WTC11 (cell line): Measurements from ENCODE around the gene PTPN2. TPM values are rescaled to one million over a fixed set of nuclear protein-coding genes. Genes with fewer than 3 reads are reported as not detected.
"Not testable (repeated sequence)": the region's sequence is repeated elsewhere in the genome, so short reads cannot be mapped to it uniquely, and the experiment has no call there.

ENCODE experiments used
- ATAC-seq: fragments of 200-7000 bp; cut with Tn5 transposase; 2 replicates; pipeline ENCODE4 v1.10.0; 2021; ENCODE audit warnings: mild to moderate bottlenecking, moderate library complexity
- CTCF ChIA-PET: fragments of 300-600 bp; sonication (Branson Sonifier 250); formaldehyde crosslinking; loops from one replicate; lab custom pipeline; 2021; ENCODE audit warnings: antibody characterized with exemption; lab: Charles Lee
- POLR2A ChIA-PET: fragments of 350-600 bp; sonication (Branson Sonifier 250); formaldehyde crosslinking; loops from one replicate; lab custom pipeline; 2021; ENCODE audit warnings: antibody characterized with exemption; lab: Charles Lee
- DNase-seq: peaks from one replicate; pipeline ENCODE4 v3.0.0; 2021; ENCODE audit warnings: low spot score
- H3K27ac Mint-ChIP-seq: 2 replicates; pipeline ENCODE4 v1.8.0; 2021; ENCODE audit warnings: mixed read lengths
- H3K27me3 Mint-ChIP-seq: 2 replicates; pipeline ENCODE4 v1.8.0; 2021; ENCODE audit warnings: low read depth, mild to moderate bottlenecking, moderate library complexity, mixed read lengths
- H3K36me3 Mint-ChIP-seq: 2 replicates; pipeline ENCODE4 v1.8.0; 2021; ENCODE audit warnings: mixed read lengths
- H3K4me1 Mint-ChIP-seq: 2 replicates; pipeline ENCODE4 v1.8.0; 2022; ENCODE audit warnings: mixed read lengths
- H3K4me3 Mint-ChIP-seq: 2 replicates; pipeline ENCODE4 v1.8.0; 2021; ENCODE audit warnings: mild to moderate bottlenecking, moderate library complexity, mixed read lengths
- H3K9me3 Mint-ChIP-seq: 2 replicates; pipeline ENCODE4 v1.8.0; 2021; ENCODE audit warnings: mixed read lengths
- AR ChIP-seq: fragments of 250-450 bp; sonication (Bioruptor Pico); IDR thresholded peaks from 2 replicates; pipeline ENCODE4 v1.9.0; 2021; ENCODE audit warnings: mild to moderate bottlenecking
- ATF3 ChIP-seq: sonication (generic); formaldehyde crosslinking; conservative IDR thresholded peaks from 2 replicates; pipeline ENCODE4 v1.8.1; 2022; ENCODE audit warnings: mild to moderate bottlenecking, missing genetic modification reagents
- ATF6 ChIP-seq: sonication (generic); formaldehyde crosslinking; IDR thresholded peaks from 2 replicates; pipeline ENCODE4 v1.8.1; 2023; ENCODE audit warnings: mild to moderate bottlenecking, missing genetic modification reagents
- CREM ChIP-seq: sonication (generic); formaldehyde crosslinking; IDR thresholded peaks from 2 replicates; pipeline ENCODE4 v1.8.1; 2022; ENCODE audit warnings: mild to moderate bottlenecking, missing genetic modification reagents, moderate library complexity
- FOXK1 ChIP-seq: sonication (generic); formaldehyde crosslinking; IDR thresholded peaks from 2 replicates; pipeline ENCODE4 v1.8.0; 2022; ENCODE audit warnings: mild to moderate bottlenecking, moderate library complexity, missing genetic modification reagents
- MAX ChIP-seq: sonication (generic); formaldehyde crosslinking; IDR thresholded peaks from 2 replicates; pipeline ENCODE4 v1.8.0; 2022; ENCODE audit warnings: mild to moderate bottlenecking, missing genetic modification reagents
- MLX ChIP-seq: sonication (generic); formaldehyde crosslinking; IDR thresholded peaks from 2 replicates; pipeline ENCODE4 v1.8.1; 2023; ENCODE audit warnings: mild to moderate bottlenecking, missing genetic modification reagents, moderate library complexity
- MXD4 ChIP-seq: fragments of 250-450 bp; sonication (Bioruptor Pico); IDR thresholded peaks from 2 replicates; pipeline ENCODE4 v1.8.0; 2021; ENCODE audit warnings: mild to moderate bottlenecking, moderate library complexity, borderline replicate concordance
- NFE2L1 ChIP-seq: sonication (generic); formaldehyde crosslinking; IDR thresholded peaks from 2 replicates; pipeline ENCODE4 v1.8.1; 2023; ENCODE audit warnings: missing genetic modification reagents
- NFYB ChIP-seq: sonication (generic); formaldehyde crosslinking; conservative IDR thresholded peaks from 2 replicates; pipeline ENCODE4 v1.8.0; 2022; ENCODE audit warnings: low read depth, missing genetic modification reagents
- NR1H2 ChIP-seq: sonication (generic); formaldehyde crosslinking; IDR thresholded peaks from 2 replicates; pipeline ENCODE4 v1.9.0; 2021; ENCODE audit warnings: mild to moderate bottlenecking, moderate library complexity, missing genetic modification reagents
- NR2C2 ChIP-seq: sonication (generic); formaldehyde crosslinking; IDR thresholded peaks from 2 replicates; pipeline ENCODE4 v1.8.0; 2022; ENCODE audit warnings: mild to moderate bottlenecking, missing genetic modification reagents
- NR3C1 ChIP-seq: sonication (generic); formaldehyde crosslinking; conservative IDR thresholded peaks from 2 replicates; pipeline ENCODE4 v1.8.1; 2023; ENCODE audit warnings: low read depth, mild to moderate bottlenecking, missing genetic modification reagents
- STAT6 ChIP-seq: sonication (generic); formaldehyde crosslinking; conservative IDR thresholded peaks from 2 replicates; pipeline ENCODE4 v1.8.1; 2023; ENCODE audit warnings: mild to moderate bottlenecking, low read depth, missing genetic modification reagents, moderate library complexity
- ZNF121 ChIP-seq: sonication (generic); formaldehyde crosslinking; IDR thresholded peaks from 2 replicates; pipeline ENCODE4 v1.8.0; 2023; ENCODE audit warnings: missing genetic modification reagents
- ZNF317 ChIP-seq: sonication (generic); formaldehyde crosslinking; IDR thresholded peaks from 2 replicates; pipeline ENCODE4 v1.8.1; 2023; ENCODE audit warnings: low read depth, mild to moderate bottlenecking, moderate library complexity, missing genetic modification reagents, borderline replicate concordance
- ZNF396 ChIP-seq: fragments of 250-450 bp; sonication (Bioruptor Pico); IDR thresholded peaks from 2 replicates; pipeline ENCODE4 v1.8.0; 2021; ENCODE audit warnings: mild to moderate bottlenecking, moderate library complexity, borderline replicate concordance
- total RNA-seq: library from RNA; stranded (reverse); gene quantifications from 3 replicates; pipeline ENCODE4 v1.2.3, GENCODE V29; 2021
- TF ChIP-seq, protein P1 (sequence below): sonication (generic); formaldehyde crosslinking; IDR thresholded peaks from 2 replicates; pipeline ENCODE4 v1.8.0; 2022; ENCODE audit warnings: mild to moderate bottlenecking, missing genetic modification reagents
- TF ChIP-seq, protein P2 (sequence below): sonication (generic); formaldehyde crosslinking; IDR thresholded peaks from 2 replicates; pipeline ENCODE4 v1.8.1; 2022; ENCODE audit warnings: low read depth, mild to moderate bottlenecking, moderate library complexity, missing genetic modification reagents, borderline replicate concordance

PTPN2 gene
- total RNA-seq, 1 experiment from 2014 or later = 37.7 TPM

DNA sequence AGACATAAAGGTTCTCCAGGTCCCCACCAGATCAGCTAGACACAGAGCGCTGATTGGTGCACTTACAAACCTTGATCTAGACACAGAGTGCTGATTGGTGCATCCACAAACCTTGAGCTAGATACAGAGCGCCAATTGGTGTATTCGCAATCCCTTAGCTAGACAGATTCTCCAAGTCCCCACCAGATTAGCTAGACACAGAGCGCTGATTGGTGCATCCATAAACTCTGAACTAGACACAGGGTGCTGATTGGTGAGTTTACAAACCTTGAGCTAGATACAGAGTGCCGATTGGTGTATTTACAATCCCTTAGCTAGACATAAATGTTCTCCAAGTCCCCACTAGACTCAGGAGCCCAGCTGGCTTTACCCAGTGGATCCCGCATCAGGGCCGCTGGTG, 107.6 kb downstream of the PTPN2 start:
- Mint-ChIP-seq H3K27me3 (peaks cover 48% of the 10 kb centered on the region), H3K4me3 (peak overlapping the region; percentile 61)
- H3K36me3 Mint-ChIP-seq, DNase-seq, H3K27ac Mint-ChIP-seq, H3K9me3 Mint-ChIP-seq, H3K4me1 Mint-ChIP-seq: not testable (repeated sequence)
- CTCF ChIA-PET = interaction anchor here (0.6 to 2.8 kb wide), 8 partner anchors 9 to 825 kb away, joined by 3 to 22 read pairs (median 6); partner anchors contain the start of gene PTPN2
- peak; percentile 95 for TF ChIP-seq NFYB (CRISPR knock-in tag)
- POLR2A ChIA-PET = interaction anchor here (0.6 to 3.4 kb wide), 6 partner anchors 10 to 472 kb away, joined by 3 to 20 read pairs (median 4); partner anchors contain the start of gene PTPN2
- 0 out of 2 replicates have a peak, but pooled peaks have one; percentile 3 for ATAC-seq

DNA sequence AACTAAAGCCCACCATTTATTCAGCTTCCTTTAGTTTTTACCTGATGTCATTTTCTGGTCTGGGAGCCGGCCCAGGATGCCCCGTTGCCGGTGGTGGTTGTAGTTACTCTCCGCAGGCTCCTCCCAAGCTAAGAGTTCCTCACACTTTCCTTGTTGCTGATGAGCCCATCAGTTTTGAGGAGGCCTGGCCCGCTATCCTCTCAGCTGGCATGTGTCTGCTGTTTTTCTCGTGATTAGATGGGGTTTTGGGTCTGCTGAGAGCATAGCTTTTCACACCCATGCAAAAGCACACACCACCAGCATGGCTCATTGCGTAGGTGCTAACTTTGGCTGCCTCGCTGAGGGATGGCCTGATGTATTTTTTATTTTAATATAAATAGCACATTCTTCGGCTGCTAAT, 109.1 kb downstream of the PTPN2 start:
- H3K9me3 Mint-ChIP-seq = peaks cover 7% of the 10 kb centered on the region
- no peak overlapping the region for H3K27ac Mint-ChIP-seq
- ATAC-seq (no peak), DNase-seq (no peak)
- POLR2A ChIA-PET = interaction anchor here (3.4 kb wide), 1 partner anchor 109 kb away, joined by 20 read pairs; the partner anchor contains the start of gene PTPN2
- peaks cover 5% of the 10 kb centered on the region for H3K36me3 Mint-ChIP-seq
- CTCF ChIA-PET = interaction anchor here (0.5 to 1.3 kb wide), 2 partner anchors 8 to 450 kb away, joined by 4 to 6 read pairs; no protein-coding TSS in a partner anchor
- no peak overlapping the region for H3K4me3 Mint-ChIP-seq
- TF ChIP-seq MAX (CRISPR knock-in tag) = no peak
- no peak for TF ChIP-seq MLX
- TF ChIP-seq AR (CRISPR knock-in tag) = no peak
- no peak for TF ChIP-seq NR3C1 (CRISPR knock-in tag)
- TF ChIP-seq ATF6 (CRISPR knock-in tag) = no peak
- no peak for TF ChIP-seq ZNF396
- TF ChIP-seq, protein P1, sequence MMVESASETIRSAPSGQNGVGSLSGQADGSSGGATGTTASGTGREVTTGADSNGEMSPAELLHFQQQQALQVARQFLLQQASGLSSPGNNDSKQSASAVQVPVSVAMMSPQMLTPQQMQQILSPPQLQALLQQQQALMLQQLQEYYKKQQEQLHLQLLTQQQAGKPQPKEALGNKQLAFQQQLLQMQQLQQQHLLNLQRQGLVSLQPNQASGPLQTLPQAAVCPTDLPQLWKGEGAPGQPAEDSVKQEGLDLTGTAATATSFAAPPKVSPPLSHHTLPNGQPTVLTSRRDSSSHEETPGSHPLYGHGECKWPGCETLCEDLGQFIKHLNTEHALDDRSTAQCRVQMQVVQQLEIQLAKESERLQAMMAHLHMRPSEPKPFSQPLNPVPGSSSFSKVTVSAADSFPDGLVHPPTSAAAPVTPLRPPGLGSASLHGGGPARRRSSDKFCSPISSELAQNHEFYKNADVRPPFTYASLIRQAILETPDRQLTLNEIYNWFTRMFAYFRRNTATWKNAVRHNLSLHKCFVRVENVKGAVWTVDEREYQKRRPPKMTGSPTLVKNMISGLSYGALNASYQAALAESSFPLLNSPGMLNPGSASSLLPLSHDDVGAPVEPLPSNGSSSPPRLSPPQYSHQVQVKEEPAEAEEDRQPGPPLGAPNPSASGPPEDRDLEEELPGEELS (CRISPR knock-in tag) = no peak
- TF ChIP-seq FOXK1 = no peak
- TF ChIP-seq, protein P2, sequence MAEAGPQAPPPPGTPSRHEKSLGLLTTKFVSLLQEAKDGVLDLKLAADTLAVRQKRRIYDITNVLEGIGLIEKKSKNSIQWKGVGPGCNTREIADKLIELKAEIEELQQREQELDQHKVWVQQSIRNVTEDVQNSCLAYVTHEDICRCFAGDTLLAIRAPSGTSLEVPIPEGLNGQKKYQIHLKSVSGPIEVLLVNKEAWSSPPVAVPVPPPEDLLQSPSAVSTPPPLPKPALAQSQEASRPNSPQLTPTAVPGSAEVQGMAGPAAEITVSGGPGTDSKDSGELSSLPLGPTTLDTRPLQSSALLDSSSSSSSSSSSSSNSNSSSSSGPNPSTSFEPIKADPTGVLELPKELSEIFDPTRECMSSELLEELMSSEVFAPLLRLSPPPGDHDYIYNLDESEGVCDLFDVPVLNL (CRISPR knock-in tag) = no peak
- no peak for TF ChIP-seq NFE2L1 (CRISPR knock-in tag)
- TF ChIP-seq CREM (CRISPR knock-in tag) = no peak
- H3K27me3 Mint-ChIP-seq = peaks cover 47% of the 10 kb centered on the region
- no peaks in the 10 kb centered on the region for H3K4me1 Mint-ChIP-seq

- POLR2A ChIA-PET = no interaction called here
- CTCF ChIA-PET = no interaction called here
- DNase-seq (no peak), ATAC-seq (no peak)
- no peak overlapping the region for H3K27ac Mint-ChIP-seq
- no peaks in the 10 kb centered on the region for H3K4me1 Mint-ChIP-seq
- no peak overlapping the region for H3K4me3 Mint-ChIP-seq
- H3K9me3 Mint-ChIP-seq = peaks cover 7% of the 10 kb centered on the region
- peaks cover 5% of the 10 kb centered on the region for H3K36me3 Mint-ChIP-seq
- peaks cover 31% of the 10 kb centered on the region for H3K27me3 Mint-ChIP-seq
- TF ChIP-seq MXD4 (CRISPR knock-in tag) (no peak), ATF3 (CRISPR knock-in tag) (no peak), NR3C1 (CRISPR knock-in tag) (no peak), NR1H2 (CRISPR knock-in tag) (no peak), NR2C2 (CRISPR knock-in tag) (no peak), STAT6 (CRISPR knock-in tag) (no peak), ZNF121 (no peak), ZNF317 (no peak)
Measured at GRCh38 chr18:12773369-12773768, 110.7 kb downstream of the PTPN2 start.
